ENCODE measurements around the gene PIEZO2.
"Not testable (repeated sequence)": the region's sequence is repeated elsewhere in the genome, so short reads cannot be mapped to it uniquely, and the experiment has no call there.

PIEZO2 gene

GRCh38 chr18:10927286-10927992 lies 221.9 kb downstream of the PIEZO2 start:
- DNase-seq (ENCODE audit: low spot score), result no peak

- DNase-seq (ENCODE audit: low spot score), result no peak
Observed at GRCh38 chr18:10926621-10927161, 222.7 kb downstream of the PIEZO2 start.

- DNase-seq (ENCODE audit: low spot score), result no peak
Observed at GRCh38 chr18:10924290-10924689, 225.1 kb downstream of the PIEZO2 start.

GRCh38 chr18:10923551-10924070 lies 225.8 kb downstream of the PIEZO2 start:
- no peak for DNase-seq (ENCODE audit: low spot score)

- no peak for DNase-seq (ENCODE audit: low spot score)
Observed at GRCh38 chr18:10923141-10923540, 226.2 kb downstream of the PIEZO2 start.

GRCh38 chr18:10922712-10923111 lies 226.7 kb downstream of the PIEZO2 start:
- not testable (repeated sequence) for DNase-seq (ENCODE audit: low spot score)

- not testable (repeated sequence) for DNase-seq (ENCODE audit: low spot score)
Observed at GRCh38 chr18:10920309-10920708, 229.1 kb downstream of the PIEZO2 start.

- DNase-seq (ENCODE audit: low spot score), result no peak
Observed at GRCh38 chr18:10919851-10920250, 229.5 kb downstream of the PIEZO2 start.

GRCh38 chr18:10916865-10917264 lies 232.5 kb downstream of the PIEZO2 start:
- no peak for DNase-seq (ENCODE audit: low spot score)

GRCh38 chr18:10916387-10916786 lies 233.0 kb downstream of the PIEZO2 start:
- no peak for DNase-seq (ENCODE audit: low spot score)

- not testable (repeated sequence) for DNase-seq (ENCODE audit: low spot score)
Observed at GRCh38 chr18:10915748-10916147, 233.6 kb downstream of the PIEZO2 start.

- DNase-seq (ENCODE audit: low spot score), result not testable (repeated sequence)
Observed at GRCh38 chr18:10914610-10915009, 234.8 kb downstream of the PIEZO2 start.

- no peak for DNase-seq (ENCODE audit: low spot score)
Observed at GRCh38 chr18:10913919-10914318, 235.4 kb downstream of the PIEZO2 start.

GRCh38 chr18:10912790-10913545 lies 236.4 kb downstream of the PIEZO2 start:
- DNase-seq (ENCODE audit: low spot score), result no peak

GRCh38 chr18:10909724-10910123 lies 239.6 kb downstream of the PIEZO2 start:
- no peak for DNase-seq (ENCODE audit: low spot score)

GRCh38 chr18:10908760-10909159 lies 240.6 kb downstream of the PIEZO2 start:
- no peak for DNase-seq (ENCODE audit: low spot score)

- no peak for DNase-seq (ENCODE audit: low spot score)
Observed at GRCh38 chr18:10907749-10908148, 241.6 kb downstream of the PIEZO2 start.

GRCh38 chr18:10901329-10901728 lies 248.0 kb downstream of the PIEZO2 start:
- DNase-seq (ENCODE audit: low spot score), result no peak

GRCh38 chr18:10900435-10900834 lies 248.9 kb downstream of the PIEZO2 start:
- no peak for DNase-seq (ENCODE audit: low spot score)

GRCh38 chr18:10899481-10899880 lies 249.9 kb downstream of the PIEZO2 start:
- DNase-seq (ENCODE audit: low spot score), result no peak

GRCh38 chr18:10898417-10898974 lies 250.9 kb downstream of the PIEZO2 start:
- DNase-seq (ENCODE audit: low spot score), result no peak

GRCh38 chr18:10896851-10897250 lies 252.5 kb downstream of the PIEZO2 start:
- DNase-seq (ENCODE audit: low spot score), result no peak

GRCh38 chr18:10895976-10896375 lies 253.4 kb downstream of the PIEZO2 start:
- no peak for DNase-seq (ENCODE audit: low spot score)
